GM12872 (cell line): Measurements from ENCODE around the gene TUB.

ENCODE experiments used
- CTCF ChIP-seq: IDR thresholded peaks from 3 replicates; pipeline ENCODE4 v1.5.1; 2011; ENCODE audit warnings: low read depth, mild to moderate bottlenecking, low read length, moderate library complexity; ENCODE audit not compliant: insufficient read depth

TUB gene

GRCh38 chr11:8066036-8066910 lies 14.7 kb upstream of the TUB start:
- TF ChIP-seq CTCF: no peak

- TF ChIP-seq CTCF: no peak
Observed at GRCh38 chr11:8066911-8067455, 14.0 kb upstream of the TUB start.

GRCh38 chr11:8067567-8067928 lies 13.5 kb upstream of the TUB start:
- TF ChIP-seq CTCF: no peak

GRCh38 chr11:8067929-8068575 lies 13.0 kb upstream of the TUB start:
- no peak for TF ChIP-seq CTCF

GRCh38 chr11:8068605-8069221 lies 12.3 kb upstream of the TUB start:
- TF ChIP-seq CTCF: no peak

- no peak for TF ChIP-seq CTCF
Observed at GRCh38 chr11:8069771-8070170, 11.2 kb upstream of the TUB start.

GRCh38 chr11:8070417-8071115 lies 10.4 kb upstream of the TUB start:
- TF ChIP-seq CTCF: peak; percentile 40; the same call in 1 of the 3 replicates
